Measurements from ENCODE around the gene NABP2. TPM values are rescaled to one million over a fixed set of nuclear protein-coding genes. Genes with fewer than 3 reads are reported as not detected.
A peak's percentile ranks its signal among the peaks of the same experiment; 100 is the strongest.
"Not testable (repeated sequence)": the region's sequence is repeated elsewhere in the genome, so short reads cannot be mapped to it uniquely, and the experiment has no call there.

The NABP2 gene
- polyA plus RNA-seq, 1 donor (not counting 4 experiments of a cell fraction or from before 2014, with no cell fraction given): 53.5 TPM

- no peak overlapping the region for H2AFZ ChIP-seq (ENCODE audit: control insufficient read depth, low read length)
- dilution Hi-C loops (cut with MboI; ENCODE audit: extremely low pct_ligation_motif_present, low sequenced_read_pairs): no loop called here
These were observed 31.6 kb upstream of the NABP2 start for GRCh38 chr12:56192582-56192981.

GRCh38 chr12:56193025-56193578 lies 31.0 kb upstream of the NABP2 start:
- H3K36me3 ChIP-seq (ENCODE audit: control insufficient read depth in 2 of 2, extremely low read depth in 1 of 2, insufficient read depth in 2 of 2, low read length in 2 of 2): no peaks in the 10 kb centered on the region
- peaks cover 5% of the 10 kb centered on the region for H3K4me1 ChIP-seq (ENCODE audit: control insufficient read depth, extremely low read depth, insufficient read depth, low read length)
- peaks cover 10% of the 10 kb centered on the region for H3K79me2 ChIP-seq (ENCODE audit: control insufficient read depth, insufficient read depth, low read length)
- TF ChIP-seq CTCF (optimal IDR thresholded peaks at IDR 0.05 in 1 of 3, IDR thresholded peaks at IDR 0.05 in 1 of 3, conservative IDR thresholded peaks at IDR 0.05 in 1 of 3; ENCODE audit: extremely low read depth in 1 of 3, insufficient read depth in 2 of 3, low read length in 3 of 3): peak; percentile 59 to 82 (median 63)
- TF ChIP-seq EZH2 (IDR thresholded peaks at IDR 0.05; ENCODE audit: low read length): no peak
- peak overlapping the region; percentile 83 for H2AFZ ChIP-seq (ENCODE audit: control insufficient read depth, low read length)
- no peak overlapping the region for H3K27ac ChIP-seq (ENCODE audit: control insufficient read depth, insufficient read depth, low read length)
- H3K27me3 ChIP-seq (ENCODE audit: control insufficient read depth, extremely low read depth, insufficient read depth, low read length): no peaks in the 10 kb centered on the region
- DNase-seq (ENCODE audit: low read depth, low spot score) (peak; percentile 49), FAIRE-seq (peak; percentile 49)
- no peaks in the 10 kb centered on the region for H3K9me1 ChIP-seq (ENCODE audit: control insufficient read depth, extremely low read depth, insufficient read depth, low read length)
- H4K20me1 ChIP-seq (ENCODE audit: control insufficient read depth, extremely low read depth, insufficient read depth, low read length): no peaks in the 10 kb centered on the region
- H3K4me2 ChIP-seq (ENCODE audit: control insufficient read depth, extremely low read depth, insufficient read depth, low read depth, low read length): no peak overlapping the region
- H3K9ac ChIP-seq (ENCODE audit: control insufficient read depth, extremely low read depth, insufficient read depth, low read length): no peak overlapping the region
- no peak overlapping the region for H3K4me3 ChIP-seq (ENCODE audit: control insufficient read depth in 2 of 3, extremely low read depth in 1 of 3, insufficient read depth in 2 of 3, low read depth in 1 of 3, low read length in 3 of 3)
- no peaks in the 10 kb centered on the region for H3K9me3 ChIP-seq (ENCODE audit: control insufficient read depth, low read depth, low read length)
- dilution Hi-C loops (cut with MboI; ENCODE audit: extremely low pct_ligation_motif_present, low sequenced_read_pairs): no loop called here

More at GRCh38 chr12:56192582-56192981, 31.6 kb upstream of the NABP2 start:
- H3K27ac ChIP-seq (ENCODE audit: control insufficient read depth, insufficient read depth, low read length): no peak overlapping the region
- TF ChIP-seq EZH2 (IDR thresholded peaks at IDR 0.05; ENCODE audit: low read length): no peak
- no peak for TF ChIP-seq CTCF (optimal IDR thresholded peaks at IDR 0.05 in 1 of 3, IDR thresholded peaks at IDR 0.05 in 1 of 3, conservative IDR thresholded peaks at IDR 0.05 in 1 of 3; ENCODE audit: extremely low read depth in 1 of 3, insufficient read depth in 2 of 3, low read length in 3 of 3)
- H3K9me1 ChIP-seq (ENCODE audit: control insufficient read depth, extremely low read depth, insufficient read depth, low read length): no peaks in the 10 kb centered on the region
- peaks cover 10% of the 10 kb centered on the region for H3K4me1 ChIP-seq (ENCODE audit: control insufficient read depth, extremely low read depth, insufficient read depth, low read length)
- H3K27me3 ChIP-seq (ENCODE audit: control insufficient read depth, extremely low read depth, insufficient read depth, low read length): no peaks in the 10 kb centered on the region
- DNase-seq (ENCODE audit: low read depth, low spot score) (no peak), FAIRE-seq (no peak)
- no peaks in the 10 kb centered on the region for H4K20me1 ChIP-seq (ENCODE audit: control insufficient read depth, extremely low read depth, insufficient read depth, low read length)
- no peaks in the 10 kb centered on the region for H3K9me3 ChIP-seq (ENCODE audit: control insufficient read depth, low read depth, low read length)
- H3K9ac ChIP-seq (ENCODE audit: control insufficient read depth, extremely low read depth, insufficient read depth, low read length): no peak overlapping the region
- peaks cover 15% of the 10 kb centered on the region for H3K79me2 ChIP-seq (ENCODE audit: control insufficient read depth, insufficient read depth, low read length)
- no peak overlapping the region for H3K4me3 ChIP-seq (ENCODE audit: control insufficient read depth in 2 of 3, extremely low read depth in 1 of 3, insufficient read depth in 2 of 3, low read depth in 1 of 3, low read length in 3 of 3)
- no peak overlapping the region for H3K4me2 ChIP-seq (ENCODE audit: control insufficient read depth, extremely low read depth, insufficient read depth, low read depth, low read length)
- H3K36me3 ChIP-seq (ENCODE audit: control insufficient read depth in 2 of 2, extremely low read depth in 1 of 2, insufficient read depth in 2 of 2, low read length in 2 of 2): no peaks in the 10 kb centered on the region

GRCh38 chr12:56196818-56197550 lies 27.2 kb upstream of the NABP2 start:
- DNase-seq (ENCODE audit: low read depth, low spot score); H3K4me1 ChIP-seq (ENCODE audit: control insufficient read depth, extremely low read depth, insufficient read depth, low read length); H4K20me1 ChIP-seq (ENCODE audit: control insufficient read depth, extremely low read depth, insufficient read depth, low read length); FAIRE-seq; H3K9me1 ChIP-seq (ENCODE audit: control insufficient read depth, extremely low read depth, insufficient read depth, low read length); H3K79me2 ChIP-seq (ENCODE audit: control insufficient read depth, insufficient read depth, low read length); H3K9me3 ChIP-seq (ENCODE audit: control insufficient read depth, low read depth, low read length); H3K27ac ChIP-seq (ENCODE audit: control insufficient read depth, insufficient read depth, low read length); H3K27me3 ChIP-seq (ENCODE audit: control insufficient read depth, extremely low read depth, insufficient read depth, low read length); dilution Hi-C loops (cut with MboI; ENCODE audit: extremely low pct_ligation_motif_present, low sequenced_read_pairs); H3K36me3 ChIP-seq (ENCODE audit: control insufficient read depth in 2 of 2, extremely low read depth in 1 of 2, insufficient read depth in 2 of 2, low read length in 2 of 2); H3K9ac ChIP-seq (ENCODE audit: control insufficient read depth, extremely low read depth, insufficient read depth, low read length); H2AFZ ChIP-seq (ENCODE audit: control insufficient read depth, low read length); H3K4me2 ChIP-seq (ENCODE audit: control insufficient read depth, extremely low read depth, insufficient read depth, low read depth, low read length); H3K4me3 ChIP-seq (ENCODE audit: control insufficient read depth in 2 of 3, extremely low read depth in 1 of 3, insufficient read depth in 2 of 3, low read depth in 1 of 3, low read length in 3 of 3): not testable (repeated sequence)

All from keratinocyte (primary cell).